CD4-positive, CD25-positive, alpha-beta regulatory T cell (primary cell): ENCODE measurements around the gene OR6J1. TPM values are rescaled to one million over a fixed set of nuclear protein-coding genes. Genes with fewer than 3 reads are reported as not detected.

Experiments
- ATAC-seq, 2 donors: fragments of 150-1000 bp; cut with Tn5 transposase; one replicate each; pipeline ENCODE4 v1.10.0; 2021; ENCODE audit warnings: low read depth in 2 of 2, moderate number of reproducible peaks in 2 of 2, moderate library complexity in 1 of 2
- DNase-seq, 3 donors: peaks; one replicate each; pipeline versions ENCODE4 v3.0.0 to v3.0.0-alpha.2; 2012 to 2022; ENCODE audit warnings: mixed read lengths in 1 of 3
- H3K27ac ChIP-seq: one replicate; pipeline ENCODE4 v1.7.0; 2013; ENCODE audit warnings: mild to moderate bottlenecking, low read length; ENCODE audit not compliant: insufficient read depth, poor library complexity, severe bottlenecking
- H3K27me3 ChIP-seq: one replicate; pipeline ENCODE4 v1.7.0; 2013; ENCODE audit warnings: low read length; ENCODE audit not compliant: control insufficient read depth, insufficient read depth
- H3K36me3 ChIP-seq: one replicate; pipeline ENCODE4 v1.7.0; 2013; ENCODE audit warnings: mild to moderate bottlenecking, low read length, moderate library complexity; ENCODE audit not compliant: control insufficient read depth, insufficient read depth
- H3K4me1 ChIP-seq: 2 replicates; pipeline ENCODE4 v1.7.0; 2013; ENCODE audit warnings: mild to moderate bottlenecking, low read length; ENCODE audit not compliant: insufficient read depth, control insufficient read depth, poor library complexity, severe bottlenecking
- H3K4me3 ChIP-seq: one replicate; pipeline ENCODE4 v1.7.0; 2013; ENCODE audit warnings: low read depth, mild to moderate bottlenecking, low read length, moderate library complexity
- H3K9me3 ChIP-seq, 2 experiments: 1 replicate in 1 of 2; 2 replicates in 1 of 2; pipeline ENCODE4 v1.7.0; 2013; ENCODE audit warnings: low read length in 2 of 2, mild to moderate bottlenecking in 1 of 2, moderate library complexity in 1 of 2; ENCODE audit not compliant: control insufficient read depth in 2 of 2
- H3K27ac Mint-ChIP-seq, 3 donors: one replicate each; pipeline ENCODE4 v1.8.0; 2020 to 2022; ENCODE audit warnings: mild to moderate bottlenecking in 3 of 3, mixed read lengths in 3 of 3, moderate library complexity in 2 of 3
- H3K27me3 Mint-ChIP-seq: one replicate; pipeline ENCODE4 v1.8.0; 2022; ENCODE audit warnings: mild to moderate bottlenecking, mixed read lengths
- H3K36me3 Mint-ChIP-seq: one replicate; pipeline ENCODE4 v1.8.0; 2020; ENCODE audit warnings: mixed read lengths
- H3K4me1 Mint-ChIP-seq, 4 donors: one replicate each; pipeline ENCODE4 v1.8.0; 2020 to 2022; ENCODE audit warnings: mixed read lengths in 4 of 4, mild to moderate bottlenecking in 1 of 4
- H3K4me3 Mint-ChIP-seq, 4 donors: one replicate each; pipeline ENCODE4 v1.8.0; 2020 to 2022; ENCODE audit warnings: mild to moderate bottlenecking in 4 of 4, mixed read lengths in 4 of 4, moderate library complexity in 3 of 4
- H3K9me3 Mint-ChIP-seq, 7 donors: one replicate each; pipeline ENCODE4 v1.8.0; 2020 to 2022; ENCODE audit warnings: mixed read lengths in 7 of 7, mild to moderate bottlenecking in 3 of 7, moderate library complexity in 2 of 7
- polyA plus RNA-seq, 4 donors: library from polyadenylated mRNA; unstranded; fragments of 300-500 nt; fragmentation: Illumina TruSeq; gene quantifications; one replicate each; pipeline ENCODE4 v1.2.3, GENCODE V29; 2021
- total RNA-seq: library from RNA; stranded (reverse); gene quantifications from one replicate; pipeline ENCODE4 v1.2.3, GENCODE V29; 2022

Gene OR6J1
- total and polyA plus RNA-seq, 5 donors from 2014 or later, result not detected

DNA sequence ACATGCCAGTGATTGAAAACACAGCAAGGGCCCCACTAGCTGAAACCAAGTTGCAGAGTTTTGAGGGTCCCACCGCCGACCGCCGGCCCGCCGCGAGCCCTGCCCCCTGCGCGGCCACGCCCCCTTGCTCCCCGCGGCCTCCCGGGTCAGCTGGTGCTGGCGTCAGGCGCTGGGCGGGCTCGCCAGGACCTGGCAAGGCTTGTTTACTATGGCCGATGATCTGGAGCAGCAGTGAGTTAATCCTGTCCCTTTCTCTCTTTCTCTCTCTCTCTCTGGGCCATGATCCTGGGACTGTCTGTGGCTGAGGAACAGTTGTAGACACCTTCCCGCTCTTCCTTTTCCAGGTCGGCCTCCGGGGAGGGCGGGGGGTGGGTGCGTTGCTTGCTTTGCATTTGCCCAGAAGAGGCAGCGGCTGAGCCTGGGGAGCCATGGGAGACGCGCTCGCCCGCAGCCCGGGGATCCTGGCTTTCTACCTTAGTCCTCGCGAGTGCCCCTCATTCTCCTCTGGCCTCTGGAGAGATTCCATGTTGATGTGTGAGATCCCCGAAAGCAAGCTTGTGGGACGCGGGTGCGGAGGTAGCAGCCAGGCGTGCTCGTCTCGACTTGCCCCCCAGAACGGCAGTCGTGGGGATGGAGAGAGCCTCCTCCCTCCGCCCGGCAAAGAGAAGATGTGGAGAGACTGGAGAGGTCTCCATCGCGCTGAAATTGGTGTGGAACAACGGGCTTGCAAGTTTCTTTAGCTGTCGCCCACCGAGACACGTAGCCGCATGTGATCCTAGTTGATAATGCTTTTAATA, 45.9 kb downstream of the OR6J1 start, which contains the start of gene ABHD4:
Gene ABHD4, plus strand, starts transcription at position 202 of the 797 bp plus-strand sequence. Its CDS starts 7 bp downstream, at position 209.
- peaks cover 23% of the 10 kb centered on the region for H3K36me3 Mint-ChIP-seq
- H3K9me3 Mint-ChIP-seq, result peaks cover 0 to 3% (median 0%) of the 10 kb centered on the region in 7 donors
- H3K4me3 ChIP-seq, result peak within 1 kb of the TSS; percentile 92

DNA sequence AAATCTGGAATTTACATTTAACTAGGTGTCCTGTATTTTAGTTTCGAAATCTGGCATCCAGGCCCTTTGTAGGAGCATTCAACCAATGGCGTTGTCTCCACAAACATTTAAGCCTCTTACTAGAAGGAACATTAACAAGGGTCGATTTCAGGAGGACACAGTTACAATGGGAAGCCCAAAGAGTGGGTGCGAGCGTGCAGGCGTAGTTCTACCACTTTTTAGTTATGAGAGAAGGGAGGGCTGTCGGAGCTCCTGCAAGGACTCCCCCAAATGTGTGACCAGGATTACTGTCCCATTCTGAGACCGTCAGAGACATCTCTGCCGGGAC, 46.4 kb downstream of the OR6J1 start:
- Histone ChIP-seq H3K36me3 (peaks cover 12% of the 10 kb centered on the region), H3K9me3 (no peaks in the 10 kb centered on the region), H3K4me1 (peaks cover 16% of the 10 kb centered on the region), H3K4me3 (peak overlapping the region; percentile 92), H3K27ac (no peak overlapping the region), H3K27me3 (peaks cover 13% of the 10 kb centered on the region)
- H3K4me3 Mint-ChIP-seq, result peak overlapping the region; percentile 91 to 99 (median 94)
- peak overlapping the region in 2 of 3 donors; percentile 83 to 93 for H3K27ac Mint-ChIP-seq
- H3K36me3 Mint-ChIP-seq, result peaks cover 17% of the 10 kb centered on the region
- DNase-seq (no peak), ATAC-seq (no peak)
- H3K27me3 Mint-ChIP-seq, result peaks cover 30% of the 10 kb centered on the region
- H3K9me3 Mint-ChIP-seq, result peaks cover 0 to 3% (median 0%) of the 10 kb centered on the region in 7 donors
- peaks cover 8 to 40% (median 30%) of the 10 kb centered on the region in 4 donors for H3K4me1 Mint-ChIP-seq

More for the DNA sequence above, 45.9 kb downstream of the OR6J1 start, which contains the start of gene ABHD4:
- H3K27ac ChIP-seq, result peak within 1 kb of the TSS; percentile 44
- Mint-ChIP-seq H3K27ac (peak within 1 kb of the TSS; percentile 82 to 93 (median 91)), H3K4me3 (peak within 1 kb of the TSS; percentile 92 to 99 (median 96)), H3K27me3 (peaks cover 27% of the 10 kb centered on the region), H3K4me1 (peaks cover 8 to 40% (median 30%) of the 10 kb centered on the region in 4 donors)
- no peaks in the 10 kb centered on the region for H3K9me3 ChIP-seq
- H3K36me3 ChIP-seq, result peaks cover 12% of the 10 kb centered on the region
- peaks cover 10% of the 10 kb centered on the region for H3K27me3 ChIP-seq
- DNase-seq (peak; percentile 41 to 70 (median 54)), ATAC-seq (peak; percentile 70 to 72)
- peaks cover 16% of the 10 kb centered on the region for H3K4me1 ChIP-seq

DNA sequence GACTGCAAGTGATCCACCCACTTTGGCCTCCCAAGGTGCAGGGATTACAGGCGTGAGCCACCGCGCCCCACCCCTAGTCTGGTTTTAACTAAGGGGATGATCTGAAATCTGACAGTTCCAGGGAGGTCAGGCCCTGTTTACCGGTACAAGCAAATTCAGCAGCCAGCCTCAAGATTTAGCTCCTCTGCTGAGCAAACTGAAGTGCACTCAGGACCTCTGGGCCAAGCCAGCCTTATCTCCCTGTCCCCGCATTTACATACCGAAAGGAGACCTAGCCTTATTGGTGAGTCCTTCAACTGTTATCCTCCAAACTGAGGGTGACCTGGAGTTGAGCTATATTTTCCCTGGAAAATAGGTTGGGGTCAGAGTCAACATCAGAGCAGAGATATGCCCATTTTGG, 46.9 kb downstream of the OR6J1 start:
- H3K27ac Mint-ChIP-seq, result peak overlapping the region in 1 of 3 donors; percentile 93
- H3K36me3 ChIP-seq, result peaks cover 7% of the 10 kb centered on the region
- H3K4me3 ChIP-seq, result peak overlapping the region; percentile 92
- peaks cover 0 to 3% (median 0%) of the 10 kb centered on the region in 7 donors for H3K9me3 Mint-ChIP-seq
- ATAC-seq, result no peak
- no peak for DNase-seq
- no peaks in the 10 kb centered on the region for H3K9me3 ChIP-seq
- no peak overlapping the region for H3K27ac ChIP-seq
- peaks cover 16% of the 10 kb centered on the region for H3K4me1 ChIP-seq
- peak overlapping the region; percentile 91 to 99 (median 94) for H3K4me3 Mint-ChIP-seq
- peaks cover 30% of the 10 kb centered on the region for H3K27me3 Mint-ChIP-seq
- H3K27me3 ChIP-seq, result peaks cover 14% of the 10 kb centered on the region
- H3K4me1 Mint-ChIP-seq, result peaks cover 8 to 40% (median 28%) of the 10 kb centered on the region in 4 donors
- H3K36me3 Mint-ChIP-seq, result peaks cover 12% of the 10 kb centered on the region

DNA sequence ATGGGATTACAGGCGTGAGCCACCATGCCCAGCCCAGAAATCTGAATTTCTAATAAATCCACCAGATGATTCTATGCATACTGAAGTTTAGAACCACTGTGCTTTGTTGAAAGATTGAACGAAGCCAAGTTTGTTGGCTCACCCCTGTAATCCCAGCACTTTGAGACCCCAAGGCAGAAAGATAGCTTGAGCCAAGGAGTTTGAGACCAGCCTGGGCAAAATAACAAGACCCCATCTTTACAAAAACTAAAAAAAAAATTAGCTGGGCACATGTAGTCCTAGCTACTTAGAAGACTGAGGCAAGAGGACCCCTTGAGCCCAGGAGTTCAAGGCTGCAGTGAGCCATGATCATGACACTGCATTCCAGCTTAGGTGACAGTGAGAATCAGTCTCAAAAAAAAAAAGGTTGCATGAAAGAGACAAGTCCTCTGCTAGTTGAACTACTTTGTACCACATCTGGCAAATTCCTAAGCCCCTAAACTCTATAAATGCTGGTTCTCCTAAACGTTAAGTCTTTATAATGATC, 47.7 kb downstream of the OR6J1 start:
- Mint-ChIP-seq H3K27ac (no peak overlapping the region), H3K27me3 (peaks cover 30% of the 10 kb centered on the region), H3K9me3 (peaks cover 0 to 3% (median 0%) of the 10 kb centered on the region in 7 donors), H3K36me3 (peaks cover 7% of the 10 kb centered on the region), H3K4me3 (peak overlapping the region; percentile 16 to 99 (median 37)), H3K4me1 (peaks cover 8 to 34% (median 24%) of the 10 kb centered on the region in 4 donors)
- peaks cover 14% of the 10 kb centered on the region for H3K27me3 ChIP-seq
- ATAC-seq (no peak), DNase-seq (no peak)
- no peak overlapping the region for H3K27ac ChIP-seq
- no peak overlapping the region for H3K4me3 ChIP-seq
- no peaks in the 10 kb centered on the region for H3K36me3 ChIP-seq
- H3K9me3 ChIP-seq, result no peaks in the 10 kb centered on the region
- peaks cover 16% of the 10 kb centered on the region for H3K4me1 ChIP-seq

DNA sequence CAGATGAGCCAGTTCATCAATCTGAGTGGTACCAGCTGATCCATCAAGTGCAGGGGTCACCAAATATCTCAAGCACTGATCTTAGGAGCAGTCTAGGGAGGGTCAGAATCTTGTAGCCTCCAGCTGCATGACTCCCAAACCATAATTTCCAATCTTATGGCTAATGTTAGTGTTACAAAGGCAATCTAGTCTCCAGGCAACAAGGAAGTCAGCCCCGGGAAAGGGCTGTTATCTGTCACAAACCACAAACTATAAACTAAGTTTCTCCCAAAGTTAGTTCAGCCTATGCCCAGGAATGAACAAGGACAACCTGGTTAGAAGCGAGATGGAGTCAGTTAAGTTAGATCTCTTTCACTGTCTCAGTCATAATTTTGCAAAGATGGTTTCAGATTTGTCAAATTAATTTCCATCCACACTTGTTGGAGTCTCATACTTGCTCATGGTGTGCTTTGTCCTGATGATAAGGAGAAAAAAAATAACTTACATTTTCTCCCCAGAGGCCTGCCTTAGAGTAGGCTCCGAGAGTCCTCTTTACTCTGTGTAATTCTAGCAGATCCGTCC, 49.9 kb downstream of the OR6J1 start:
- Histone ChIP-seq H3K9me3 (no peaks in the 10 kb centered on the region), H3K27ac (no peak overlapping the region), H3K4me1 (peaks cover 19% of the 10 kb centered on the region), H3K4me3 (no peak overlapping the region), H3K27me3 (peaks cover 14% of the 10 kb centered on the region), H3K36me3 (no peaks in the 10 kb centered on the region)
- H3K27ac Mint-ChIP-seq, result no peak overlapping the region
- peaks cover 10 to 34% (median 15%) of the 10 kb centered on the region in 4 donors for H3K4me1 Mint-ChIP-seq
- peaks cover 0 to 3% (median 0%) of the 10 kb centered on the region in 7 donors for H3K9me3 Mint-ChIP-seq
- peaks cover under 1% of the 10 kb centered on the region for H3K36me3 Mint-ChIP-seq
- ATAC-seq (no peak), DNase-seq (no peak)
- H3K4me3 Mint-ChIP-seq, result peak overlapping the region in 1 of 4 donors; percentile 99
- H3K27me3 Mint-ChIP-seq, result peaks cover 33% of the 10 kb centered on the region

DNA sequence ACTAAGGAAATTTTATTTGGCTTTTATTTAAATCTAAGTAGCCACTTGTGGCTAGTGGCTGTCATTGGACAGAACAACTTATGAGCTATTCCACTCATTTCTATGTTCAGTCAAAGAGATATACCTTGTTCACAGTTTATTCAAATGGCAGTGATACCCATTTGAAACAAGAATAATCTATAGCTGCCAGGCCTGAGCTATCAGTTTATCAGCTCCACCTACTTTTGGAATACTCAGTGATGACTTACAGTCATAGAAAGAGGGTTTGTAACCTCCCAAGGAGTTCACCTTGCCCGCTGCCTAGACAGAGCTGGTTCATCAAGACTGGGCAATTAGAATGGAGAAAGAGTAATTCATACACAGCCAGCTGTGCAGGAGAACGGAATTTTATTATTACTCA, 50.6 kb downstream of the OR6J1 start:
- Mint-ChIP-seq H3K4me3 (no peak overlapping the region), H3K4me1 (peaks cover 8 to 28% (median 9%) of the 10 kb centered on the region in 4 donors), H3K9me3 (peaks cover 0 to 1% (median 0%) of the 10 kb centered on the region in 7 donors), H3K36me3 (no peaks in the 10 kb centered on the region), H3K27me3 (peaks cover 37% of the 10 kb centered on the region), H3K27ac (no peak overlapping the region)
- ATAC-seq (no peak), DNase-seq (no peak)
- no peaks in the 10 kb centered on the region for H3K9me3 ChIP-seq
- H3K27ac ChIP-seq, result no peak overlapping the region
- peaks cover 14% of the 10 kb centered on the region for H3K27me3 ChIP-seq
- H3K36me3 ChIP-seq, result no peaks in the 10 kb centered on the region
- H3K4me1 ChIP-seq, result peaks cover 14% of the 10 kb centered on the region
- no peak overlapping the region for H3K4me3 ChIP-seq

DNA sequence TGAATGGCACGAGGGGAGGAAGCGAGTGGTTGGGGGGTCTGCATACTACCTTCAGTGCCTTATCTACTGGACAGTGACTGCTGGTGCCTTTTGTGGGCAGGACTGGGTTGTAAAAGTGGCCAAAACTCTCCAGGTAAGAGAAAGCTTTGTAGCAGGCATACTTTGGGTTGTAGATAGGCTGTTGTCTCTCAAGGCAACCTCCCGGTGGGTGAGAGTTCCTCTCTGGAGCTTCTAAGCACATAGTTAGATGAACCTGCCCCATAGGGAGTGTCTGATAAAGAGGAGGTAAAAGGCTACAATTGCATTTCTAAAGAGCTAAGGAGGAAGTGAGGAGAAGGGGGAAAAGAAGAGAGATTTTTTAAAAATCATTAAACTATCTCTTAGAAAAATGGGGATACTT, 51.0 kb downstream of the OR6J1 start:
- H3K4me1 Mint-ChIP-seq, result peaks cover 5 to 28% (median 8%) of the 10 kb centered on the region in 4 donors
- H3K4me3 Mint-ChIP-seq, result no peak overlapping the region

More for the DNA sequence above, 51.0 kb downstream of the OR6J1 start:
- no peak for DNase-seq
- Histone ChIP-seq H3K27ac (no peak overlapping the region), H3K4me1 (peaks cover 18% of the 10 kb centered on the region), H3K27me3 (peaks cover 14% of the 10 kb centered on the region), H3K36me3 (no peaks in the 10 kb centered on the region), H3K4me3 (no peak overlapping the region), H3K9me3 (no peaks in the 10 kb centered on the region)
- peak overlapping the region in 1 of 3 donors; percentile 60 for H3K27ac Mint-ChIP-seq
- no peak for ATAC-seq
- H3K9me3 Mint-ChIP-seq, result peaks cover 0 to 1% (median 0%) of the 10 kb centered on the region in 7 donors
- H3K36me3 Mint-ChIP-seq, result no peaks in the 10 kb centered on the region
- H3K27me3 Mint-ChIP-seq, result peaks cover 37% of the 10 kb centered on the region
